ENCODE measurements around the gene KRT75. TPM values are rescaled to one million over a fixed set of nuclear protein-coding genes. Genes with fewer than 3 reads are reported as not detected.

KRT75 gene
- total RNA-seq, 2 experiments from 2014 or later = not detected

- DNase-seq = no peak
- Mint-ChIP-seq H3K36me3 (no peaks in the 10 kb centered on the region), H3K4me1 (no peaks in the 10 kb centered on the region), H3K27ac (no peak overlapping the region), H3K4me3 (no peak overlapping the region), H3K27me3 (peaks cover 28% of the 10 kb centered on the region), H3K9me3 (no peaks in the 10 kb centered on the region)
Observed at GRCh38 chr12:52445876-52446275, 11.7 kb upstream of the KRT75 start.

GRCh38 chr12:52444647-52445595 lies 10.8 kb upstream of the KRT75 start:
- DNase-seq = no peak
- no peaks in the 10 kb centered on the region for H3K9me3 Mint-ChIP-seq
- no peak overlapping the region for H3K27ac Mint-ChIP-seq
- H3K4me3 Mint-ChIP-seq = no peak overlapping the region
- no peaks in the 10 kb centered on the region for H3K36me3 Mint-ChIP-seq
- H3K27me3 Mint-ChIP-seq = peaks cover 30% of the 10 kb centered on the region
- no peaks in the 10 kb centered on the region for H3K4me1 Mint-ChIP-seq

- H3K4me1 Mint-ChIP-seq = no peaks in the 10 kb centered on the region
- H3K36me3 Mint-ChIP-seq = no peaks in the 10 kb centered on the region
- DNase-seq = no peak
- no peak overlapping the region for H3K4me3 Mint-ChIP-seq
- H3K27me3 Mint-ChIP-seq = peaks cover 30% of the 10 kb centered on the region
- H3K9me3 Mint-ChIP-seq = no peaks in the 10 kb centered on the region
- H3K27ac Mint-ChIP-seq = no peak overlapping the region
Observed at GRCh38 chr12:52443966-52444365, 9.8 kb upstream of the KRT75 start.

GRCh38 chr12:52442600-52443061 lies 8.5 kb upstream of the KRT75 start:
- H3K27ac Mint-ChIP-seq = no peak overlapping the region
- H3K9me3 Mint-ChIP-seq = no peaks in the 10 kb centered on the region
- H3K4me1 Mint-ChIP-seq = no peaks in the 10 kb centered on the region
- no peak overlapping the region for H3K4me3 Mint-ChIP-seq
- H3K27me3 Mint-ChIP-seq = peaks cover 30% of the 10 kb centered on the region
- no peaks in the 10 kb centered on the region for H3K36me3 Mint-ChIP-seq
- DNase-seq = no peak

GRCh38 chr12:52441320-52441911 lies 7.2 kb upstream of the KRT75 start:
- H3K4me1 Mint-ChIP-seq = no peaks in the 10 kb centered on the region
- peaks cover 38% of the 10 kb centered on the region for H3K27me3 Mint-ChIP-seq
- no peaks in the 10 kb centered on the region for H3K36me3 Mint-ChIP-seq

GRCh38 chr12:52440821-52441319 lies 6.7 kb upstream of the KRT75 start:
- peaks cover 38% of the 10 kb centered on the region for H3K27me3 Mint-ChIP-seq
- H3K9me3 Mint-ChIP-seq = no peaks in the 10 kb centered on the region
- H3K36me3 Mint-ChIP-seq = no peaks in the 10 kb centered on the region
- H3K27ac Mint-ChIP-seq = no peak overlapping the region
- no peak for DNase-seq
- no peaks in the 10 kb centered on the region for H3K4me1 Mint-ChIP-seq
- no peak overlapping the region for H3K4me3 Mint-ChIP-seq

More at GRCh38 chr12:52441320-52441911, 7.2 kb upstream of the KRT75 start:
- H3K27ac Mint-ChIP-seq = no peak overlapping the region
- no peak overlapping the region for H3K4me3 Mint-ChIP-seq
- H3K9me3 Mint-ChIP-seq = no peaks in the 10 kb centered on the region
- DNase-seq = no peak

- H3K4me3 Mint-ChIP-seq = no peak overlapping the region
- H3K36me3 Mint-ChIP-seq = no peaks in the 10 kb centered on the region
- no peaks in the 10 kb centered on the region for H3K4me1 Mint-ChIP-seq
- H3K9me3 Mint-ChIP-seq = no peaks in the 10 kb centered on the region
- H3K27me3 Mint-ChIP-seq = peaks cover 38% of the 10 kb centered on the region
- H3K27ac Mint-ChIP-seq = no peak overlapping the region
- no peak for DNase-seq
Observed at GRCh38 chr12:52439845-52440244, 5.7 kb upstream of the KRT75 start.

GRCh38 chr12:52439420-52439819 lies 5.2 kb upstream of the KRT75 start:
- no peaks in the 10 kb centered on the region for H3K9me3 Mint-ChIP-seq
- no peak for DNase-seq
- H3K36me3 Mint-ChIP-seq = no peaks in the 10 kb centered on the region
- H3K27ac Mint-ChIP-seq = no peak overlapping the region
- H3K4me1 Mint-ChIP-seq = no peaks in the 10 kb centered on the region
- H3K4me3 Mint-ChIP-seq = no peak overlapping the region
- peaks cover 38% of the 10 kb centered on the region for H3K27me3 Mint-ChIP-seq

- no peaks in the 10 kb centered on the region for H3K9me3 Mint-ChIP-seq
- no peak overlapping the region for H3K27ac Mint-ChIP-seq
- no peaks in the 10 kb centered on the region for H3K4me1 Mint-ChIP-seq
- no peaks in the 10 kb centered on the region for H3K36me3 Mint-ChIP-seq
- no peak overlapping the region for H3K4me3 Mint-ChIP-seq
- no peak for DNase-seq
- peaks cover 32% of the 10 kb centered on the region for H3K27me3 Mint-ChIP-seq
Observed at GRCh38 chr12:52438305-52439301, 4.4 kb upstream of the KRT75 start.

GRCh38 chr12:52437508-52437907 lies 3.3 kb upstream of the KRT75 start:
- H3K9me3 Mint-ChIP-seq = no peaks in the 10 kb centered on the region
- DNase-seq = no peak
- no peak overlapping the region for H3K27ac Mint-ChIP-seq
- peaks cover 29% of the 10 kb centered on the region for H3K27me3 Mint-ChIP-seq
- no peaks in the 10 kb centered on the region for H3K4me1 Mint-ChIP-seq
- H3K36me3 Mint-ChIP-seq = no peaks in the 10 kb centered on the region
- H3K4me3 Mint-ChIP-seq = no peak overlapping the region

- no peak overlapping the region for H3K27ac Mint-ChIP-seq
- H3K4me1 Mint-ChIP-seq = no peaks in the 10 kb centered on the region
- H3K9me3 Mint-ChIP-seq = no peaks in the 10 kb centered on the region
- H3K4me3 Mint-ChIP-seq = no peak overlapping the region
- DNase-seq = no peak
- H3K27me3 Mint-ChIP-seq = peaks cover 24% of the 10 kb centered on the region
- H3K36me3 Mint-ChIP-seq = no peaks in the 10 kb centered on the region
Observed at GRCh38 chr12:52436828-52437474, 2.8 kb upstream of the KRT75 start.

- no peak for DNase-seq
- no peak overlapping the region for H3K27ac Mint-ChIP-seq
- H3K27me3 Mint-ChIP-seq = peaks cover 21% of the 10 kb centered on the region
- H3K36me3 Mint-ChIP-seq = no peaks in the 10 kb centered on the region
- no peaks in the 10 kb centered on the region for H3K9me3 Mint-ChIP-seq
- H3K4me3 Mint-ChIP-seq = no peak overlapping the region
- H3K4me1 Mint-ChIP-seq = no peaks in the 10 kb centered on the region
Observed at GRCh38 chr12:52436000-52436827, 2.0 kb upstream of the KRT75 start.

- Mint-ChIP-seq H3K9me3 (no peaks in the 10 kb centered on the region), H3K4me1 (no peaks in the 10 kb centered on the region), H3K27ac (no peak overlapping the region), H3K27me3 (peaks cover 16% of the 10 kb centered on the region), H3K4me3 (no peak overlapping the region), H3K36me3 (no peaks in the 10 kb centered on the region)
- no peak for DNase-seq
Observed at GRCh38 chr12:52435659-52435999, 1.5 kb upstream of the KRT75 start.
